Mononuclear cell (primary cell): ENCODE measurements around the gene MYOCD. TPM values are rescaled to one million over a fixed set of nuclear protein-coding genes. Genes with fewer than 3 reads are reported as not detected.

Experiments used
- H3K27me3 ChIP-seq: 2 replicates; pipeline ENCODE4 v1.6.0; 2011; ENCODE audit warnings: low read length, control low read depth; ENCODE audit not compliant: insufficient read depth
- H3K4me1 ChIP-seq: 2 replicates; pipeline ENCODE4 v1.5.1; 2011; ENCODE audit warnings: mild to moderate bottlenecking, low read length, control low read depth; ENCODE audit not compliant: insufficient read depth
- H3K4me3 ChIP-seq: 2 replicates; pipeline ENCODE4 v1.5.1; 2011; ENCODE audit warnings: mild to moderate bottlenecking, low read length, moderate library complexity
- H3K9me3 ChIP-seq: 2 replicates; pipeline ENCODE4 v1.5.1; 2011; ENCODE audit warnings: low read depth, mild to moderate bottlenecking, control low read depth, low read length
- total RNA-seq: library from RNA; depleted of rRNA; stranded (reverse); fragments of >200 nt; gene quantifications from one replicate; pipeline ENCODE4 v1.2.3, GENCODE V29; 2012

MYOCD gene
- total RNA-seq, 1 donor: not detected

DNA sequence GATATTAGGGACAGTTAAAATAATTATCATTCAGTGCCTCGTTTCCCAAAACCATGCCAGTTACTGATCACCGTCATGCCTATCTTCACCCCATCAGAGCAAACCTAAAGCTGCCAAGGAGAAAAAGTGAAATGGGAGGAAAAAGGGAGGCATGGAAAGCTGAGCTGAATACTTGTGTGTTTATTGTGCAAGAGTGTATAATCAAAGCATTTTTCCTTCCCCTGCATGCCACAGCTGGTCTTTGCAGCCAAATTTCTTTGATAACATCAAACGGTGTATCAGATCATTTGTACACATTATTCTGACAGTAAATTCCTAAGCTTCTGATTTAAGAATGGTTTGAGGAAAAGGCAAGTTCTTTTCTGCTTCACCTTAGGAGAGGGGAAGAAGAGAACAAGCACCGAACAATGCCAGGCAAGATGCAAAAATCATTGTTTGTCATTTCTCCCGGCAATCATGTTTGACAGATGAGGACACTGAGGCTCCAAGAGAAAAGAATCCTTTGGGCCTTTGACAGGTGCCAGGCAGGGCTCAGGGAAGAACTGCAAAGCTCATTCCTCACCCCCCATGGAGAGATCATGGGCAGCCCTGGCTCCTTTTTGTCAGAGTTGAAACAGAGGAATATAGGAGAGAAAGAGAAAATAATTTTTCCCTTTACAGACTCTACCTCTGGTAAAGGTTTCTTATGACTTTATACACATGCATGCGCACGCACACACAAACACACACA lies 72.2 kb downstream of the MYOCD start:
- Histone ChIP-seq H3K4me3 (no peak overlapping the region), H3K9me3 (no peaks in the 10 kb centered on the region), H3K27me3 (no peaks in the 10 kb centered on the region), H3K4me1 (no peaks in the 10 kb centered on the region)

GRCh38 chr17:12738624-12739023 lies 72.9 kb downstream of the MYOCD start:
- no peaks in the 10 kb centered on the region for H3K9me3 ChIP-seq
- H3K27me3 ChIP-seq: no peaks in the 10 kb centered on the region
- H3K4me3 ChIP-seq: no peak overlapping the region
- no peaks in the 10 kb centered on the region for H3K4me1 ChIP-seq

DNA sequence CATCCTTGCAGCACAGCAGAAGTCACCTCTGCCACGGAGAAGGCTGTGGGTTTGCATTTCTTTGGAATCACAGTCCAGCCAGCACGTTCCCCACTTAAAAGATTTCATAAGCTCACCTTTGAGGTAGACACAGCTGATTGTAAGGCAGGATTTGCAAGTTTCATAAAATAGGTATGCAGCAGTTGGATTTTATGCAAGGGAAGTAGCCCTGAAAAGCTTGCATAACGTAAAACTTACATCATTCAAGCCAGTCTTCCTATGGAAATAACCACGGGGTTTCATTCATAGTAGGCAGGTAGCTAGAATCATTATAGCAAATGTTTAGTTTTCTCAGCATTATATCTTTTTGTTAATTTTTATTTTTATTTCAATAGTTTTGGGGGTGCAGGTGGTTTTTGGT lies 73.8 kb downstream of the MYOCD start:
- H3K9me3 ChIP-seq: no peaks in the 10 kb centered on the region
- H3K4me1 ChIP-seq: no peaks in the 10 kb centered on the region
- H3K27me3 ChIP-seq: no peaks in the 10 kb centered on the region
- H3K4me3 ChIP-seq: no peak overlapping the region

DNA sequence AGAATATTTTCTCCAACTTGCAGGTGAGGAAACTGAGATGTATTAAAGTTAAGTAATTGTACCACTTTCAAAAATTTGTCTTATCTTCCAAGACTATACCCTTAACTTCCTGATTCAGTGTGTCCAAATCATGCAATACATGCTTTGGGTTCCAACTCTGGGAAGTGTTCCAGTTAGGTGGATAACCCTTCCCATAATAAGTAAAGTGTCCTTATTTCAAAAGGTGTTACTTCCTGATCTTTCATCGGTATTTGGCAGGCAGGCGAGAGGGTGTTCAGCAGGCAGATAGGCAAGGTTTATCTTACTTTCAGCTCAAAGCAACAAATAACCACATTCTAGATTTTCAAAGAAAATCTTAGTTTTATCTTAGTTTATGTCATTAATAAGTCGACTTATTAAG lies 77.4 kb downstream of the MYOCD start:
- no peak overlapping the region for H3K4me3 ChIP-seq
- no peaks in the 10 kb centered on the region for H3K27me3 ChIP-seq
- no peaks in the 10 kb centered on the region for H3K4me1 ChIP-seq
- H3K9me3 ChIP-seq: no peaks in the 10 kb centered on the region

DNA sequence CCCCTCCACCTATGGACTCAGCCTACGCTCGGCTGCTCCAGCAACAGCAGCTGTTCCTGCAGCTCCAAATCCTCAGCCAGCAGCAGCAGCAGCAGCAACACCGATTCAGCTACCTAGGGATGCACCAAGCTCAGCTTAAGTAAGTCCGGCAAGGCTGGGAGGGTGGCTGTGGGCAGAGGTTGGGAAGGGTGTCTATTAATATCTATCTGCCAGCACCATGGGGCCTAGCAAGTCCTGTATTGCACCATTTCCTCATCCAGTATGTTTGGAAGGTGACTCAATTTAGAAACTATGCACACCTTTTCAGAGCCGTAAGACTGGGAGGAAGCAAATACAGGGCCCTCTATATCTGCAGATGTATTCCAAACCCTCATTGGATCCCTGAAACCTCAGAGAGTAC lies 78.6 kb downstream of the MYOCD start:
- no peaks in the 10 kb centered on the region for H3K9me3 ChIP-seq
- no peak overlapping the region for H3K4me3 ChIP-seq
- no peaks in the 10 kb centered on the region for H3K4me1 ChIP-seq
- no peaks in the 10 kb centered on the region for H3K27me3 ChIP-seq

- H3K4me3 ChIP-seq: no peak overlapping the region
- H3K27me3 ChIP-seq: no peaks in the 10 kb centered on the region
- H3K9me3 ChIP-seq: no peaks in the 10 kb centered on the region
- no peaks in the 10 kb centered on the region for H3K4me1 ChIP-seq
Observed at GRCh38 chr17:12744786-12745185, 79.1 kb downstream of the MYOCD start.

DNA sequence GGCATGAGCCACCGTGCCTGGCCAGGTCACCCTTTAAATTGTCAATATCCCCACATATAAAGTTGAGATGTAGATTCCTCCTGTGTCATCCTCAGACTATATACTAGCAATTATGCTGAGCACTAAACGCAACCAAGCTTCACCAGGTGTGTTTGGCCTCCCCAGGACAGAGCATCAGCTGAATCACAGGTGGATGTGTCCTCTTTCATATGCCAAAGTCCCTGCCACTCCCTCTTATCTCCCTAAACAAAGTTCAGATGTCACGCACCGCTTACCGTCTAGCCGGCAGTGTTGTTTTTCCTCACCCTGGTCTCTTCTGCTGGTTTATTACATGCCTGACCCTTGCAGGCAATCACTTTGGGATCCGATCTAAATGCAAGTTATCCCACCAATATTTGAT lies 79.8 kb downstream of the MYOCD start:
- H3K27me3 ChIP-seq: no peaks in the 10 kb centered on the region
- no peaks in the 10 kb centered on the region for H3K4me1 ChIP-seq
- H3K4me3 ChIP-seq: no peak overlapping the region
- H3K9me3 ChIP-seq: no peaks in the 10 kb centered on the region

- H3K27me3 ChIP-seq: no peaks in the 10 kb centered on the region
- H3K9me3 ChIP-seq: no peaks in the 10 kb centered on the region
- H3K4me3 ChIP-seq: no peak overlapping the region
- H3K4me1 ChIP-seq: no peaks in the 10 kb centered on the region
Observed at GRCh38 chr17:12756786-12757185, 91.1 kb downstream of the MYOCD start.

DNA sequence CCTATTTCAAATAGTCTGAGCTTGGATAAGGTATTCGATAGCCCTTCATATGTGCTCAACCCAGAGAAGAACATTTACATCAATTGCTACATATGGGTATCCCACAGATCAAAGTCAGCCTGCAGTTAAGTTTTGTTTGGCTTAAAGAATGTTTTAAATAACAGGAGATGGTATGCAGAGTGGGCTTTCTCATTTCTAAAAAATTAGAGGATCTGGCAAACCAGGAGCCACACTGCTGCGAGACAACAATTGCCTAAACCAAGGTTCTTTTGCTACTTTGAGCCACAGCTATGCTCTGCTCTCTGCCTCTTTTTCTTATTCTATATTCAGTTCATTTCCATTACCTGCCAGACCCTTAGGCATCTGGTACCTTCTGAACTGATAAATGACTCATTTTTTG lies 93.4 kb downstream of the MYOCD start:
- no peaks in the 10 kb centered on the region for H3K4me1 ChIP-seq
- no peak overlapping the region for H3K4me3 ChIP-seq
- no peaks in the 10 kb centered on the region for H3K9me3 ChIP-seq
- no peaks in the 10 kb centered on the region for H3K27me3 ChIP-seq

GRCh38 chr17:12765548-12765947 lies 99.9 kb downstream of the MYOCD start:
- Histone ChIP-seq H3K4me1 (no peaks in the 10 kb centered on the region), H3K9me3 (no peaks in the 10 kb centered on the region), H3K4me3 (no peak overlapping the region), H3K27me3 (no peaks in the 10 kb centered on the region)

DNA sequence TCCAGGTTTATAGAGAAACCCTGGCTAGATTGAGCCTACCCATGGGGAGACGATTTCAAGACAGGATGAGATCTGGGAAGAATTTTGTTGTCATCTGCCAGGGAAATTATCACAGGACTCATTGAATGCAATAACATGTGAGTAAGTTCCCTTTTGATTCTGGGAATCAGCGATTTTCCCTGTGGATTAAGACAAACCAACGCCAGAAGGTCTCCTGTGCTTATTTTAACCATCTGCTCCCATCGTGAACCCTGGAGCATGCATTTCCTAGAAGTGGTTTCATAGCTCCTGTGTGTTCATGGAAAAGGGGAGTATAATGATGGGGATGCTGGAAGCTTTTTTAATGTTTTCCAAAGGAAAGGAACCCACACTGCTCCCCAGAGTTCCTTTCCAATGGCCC lies 102.6 kb downstream of the MYOCD start:
- H3K27me3 ChIP-seq: no peaks in the 10 kb centered on the region
- no peaks in the 10 kb centered on the region for H3K9me3 ChIP-seq
- no peaks in the 10 kb centered on the region for H3K4me1 ChIP-seq
- H3K4me3 ChIP-seq: no peak overlapping the region

- H3K9me3 ChIP-seq: no peaks in the 10 kb centered on the region
- H3K27me3 ChIP-seq: no peaks in the 10 kb centered on the region
- H3K4me1 ChIP-seq: no peaks in the 10 kb centered on the region
- H3K4me3 ChIP-seq: no peak overlapping the region
Observed at GRCh38 chr17:12769981-12770380, 104.3 kb downstream of the MYOCD start.

DNA sequence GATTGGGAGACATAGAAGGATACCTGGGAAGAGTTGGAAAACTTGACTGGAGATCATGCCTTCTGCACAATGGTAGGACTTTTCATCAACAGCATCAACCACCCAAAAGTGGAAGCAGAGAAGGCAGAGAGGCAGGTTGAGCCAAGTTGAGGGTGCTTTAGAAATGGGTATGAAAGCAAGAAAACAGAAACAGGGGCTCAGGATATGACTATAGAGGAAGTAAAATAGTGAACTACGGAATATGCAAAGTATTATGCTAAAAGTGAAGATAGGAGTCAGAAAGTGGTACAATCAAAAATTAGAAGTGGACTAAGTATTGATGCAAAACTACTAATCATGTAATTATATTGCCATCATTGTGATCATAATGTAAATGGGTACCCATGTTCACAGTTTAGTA lies 107.5 kb downstream of the MYOCD start:
- no peak overlapping the region for H3K4me3 ChIP-seq
- H3K4me1 ChIP-seq: no peaks in the 10 kb centered on the region
- no peaks in the 10 kb centered on the region for H3K27me3 ChIP-seq
- H3K9me3 ChIP-seq: no peaks in the 10 kb centered on the region

- H3K4me3 ChIP-seq: no peak overlapping the region
- H3K27me3 ChIP-seq: peaks cover 31% of the 10 kb centered on the region
- no peaks in the 10 kb centered on the region for H3K4me1 ChIP-seq
- no peaks in the 10 kb centered on the region for H3K9me3 ChIP-seq
Observed at GRCh38 chr17:12789075-12789480, 123.4 kb downstream of the MYOCD start.

DNA sequence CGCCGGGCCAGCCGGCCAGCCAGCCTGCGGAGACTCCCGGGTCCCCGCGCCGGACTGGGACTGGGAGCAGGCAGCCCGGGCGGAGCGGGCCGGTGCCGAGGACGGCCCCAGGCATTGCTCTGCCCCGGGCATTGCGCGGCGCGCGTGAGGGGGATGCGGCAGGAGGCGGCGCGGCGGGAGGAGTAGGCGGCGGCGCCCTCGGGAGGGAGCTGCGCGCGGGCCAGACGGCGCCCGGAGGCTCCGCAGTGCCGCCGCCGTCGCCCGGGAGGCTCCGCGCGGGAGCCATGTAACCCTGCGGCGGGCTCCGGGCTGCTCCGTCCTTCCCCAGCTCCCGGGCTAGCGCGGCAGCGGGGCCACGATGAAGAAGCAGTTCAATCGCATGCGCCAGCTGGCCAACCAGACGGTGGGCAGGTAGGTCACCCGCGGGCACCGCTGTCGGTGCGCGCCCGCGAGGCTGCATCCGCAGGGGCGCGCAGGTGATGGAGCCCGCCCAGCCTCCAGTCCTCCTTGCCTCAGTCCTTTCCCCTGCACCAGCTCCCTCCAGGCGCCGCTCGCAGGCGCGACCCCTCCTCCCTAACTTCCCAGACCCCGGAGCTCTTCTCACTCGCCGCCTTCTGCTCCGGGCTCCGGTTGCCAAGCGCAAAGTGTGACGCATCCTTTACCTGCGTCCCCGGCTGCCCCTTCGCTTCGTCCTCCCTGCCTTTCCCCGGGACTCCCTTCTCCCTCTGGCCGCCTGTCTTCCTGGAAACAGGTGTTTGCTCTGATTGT lies 124.0 kb downstream of the MYOCD start, which contains the start of gene ARHGAP44:
Gene ARHGAP44, plus strand, starts transcription at position 18 of the 768 bp plus-strand sequence. Its CDS starts 341 bp downstream, at position 359.
- H3K4me1 ChIP-seq: no peaks in the 10 kb centered on the region
- peaks cover 31% of the 10 kb centered on the region for H3K27me3 ChIP-seq
- H3K9me3 ChIP-seq: no peaks in the 10 kb centered on the region
- no peak within 1 kb of the TSS for H3K4me3 ChIP-seq
